Upper lobe of left lung (tissue), 6 donors: ENCODE data around the gene LIMK2. TPM values are rescaled to one million over a fixed set of nuclear protein-coding genes. Genes with fewer than 3 reads are reported as not detected.
"Not testable (repeated sequence)": the region's sequence is repeated elsewhere in the genome, so short reads cannot be mapped to it uniquely, and the experiment has no call there.

Source experiments
- ATAC-seq, 2 donors: fragments of 200-7000 bp; cut with Tn5 transposase; one replicate each; pipeline ENCODE4 v1.9.1; 2022; ENCODE audit warnings: mild to moderate bottlenecking in 2 of 2, moderate library complexity in 2 of 2; ENCODE audit not compliant: low FRiP score in 2 of 2
- DNase-seq, 2 donors: peaks; one replicate each; pipeline ENCODE4 v3.0.0-alpha.2; 2019 to 2020
- H3K27ac ChIP-seq, 4 donors: fragments of 200-600 bp; sonication (generic); one replicate each; pipeline ENCODE4 v1.5.1; 2016 to 2019
- H3K27me3 ChIP-seq, 4 donors: fragments of 200-600 bp; sonication (generic); one replicate each; pipeline ENCODE4 v1.5.1; 2017 to 2019
- H3K36me3 ChIP-seq, 4 donors: fragments of 200-600 bp; sonication (generic); one replicate each; pipeline ENCODE4 v1.5.1; 2016 to 2019
- H3K4me1 ChIP-seq, 4 donors: fragments of 200-600 bp; sonication (generic); one replicate each; pipeline ENCODE4 v1.5.1; 2018 to 2019
- H3K4me3 ChIP-seq, 4 donors: fragments of 200-600 bp; sonication (generic); one replicate each; pipeline ENCODE4 v1.5.1; 2017 to 2019; ENCODE audit warnings: mild to moderate bottlenecking in 2 of 4, moderate library complexity in 1 of 4
- H3K9me3 ChIP-seq, 4 donors: fragments of 200-600 bp; sonication (generic); one replicate each; pipeline ENCODE4 v1.5.1; 2018 to 2019
- EP300 ChIP-seq, 4 donors: sonication (generic); formaldehyde crosslinking; IDR thresholded peaks; one replicate each; pipeline ENCODE4 v1.5.1; 2017; ENCODE audit warnings: antibody characterized with exemption in 4 of 4, control low read depth in 2 of 4
- POLR2A ChIP-seq, 4 donors: fragments of 450-650 bp; IDR thresholded peaks; one replicate each; pipeline ENCODE4 v1.5.1; 2016 to 2017; ENCODE audit warnings: antibody characterized with exemption in 4 of 4, mild to moderate bottlenecking in 2 of 4
- POLR2AphosphoS5 ChIP-seq, 2 donors: sonication (generic); formaldehyde crosslinking; IDR thresholded peaks; one replicate each; pipeline ENCODE4 v1.5.1; 2017; ENCODE audit warnings: antibody characterized with exemption in 2 of 2
- WGBS, 2 donors: methylation state at CpG; one replicate each; pipeline ENCODE4 v1.1.5; 2017 to 2018; 5-methylcytosine and 5-hydroxymethylcytosine counted together
- total RNA-seq, 6 donors: library from RNA; depleted of rRNA in 4 of 6; stranded (reverse); fragments of >200 nt in 4 of 6; gene quantifications; one replicate each; pipeline versions ENCODE4 v1.1.0 to v1.2.1, GENCODE V29; 2016 to 2021
- TF ChIP-seq, protein P1 (sequence below), 6 experiments: fragments of 450-650 bp in 4 of 6; fragments of 200-600 bp in 2 of 6; sonication (generic) in 2 of 6; IDR thresholded peaks; one replicate each; pipeline ENCODE4 v1.5.1; 2016 to 2019; ENCODE audit warnings: antibody characterized with exemption in 6 of 6
- donor health status: DM: no; HTN: no; CAD: no; lungs with moderate emphysema.
- donor health status: DM: no; HTN: yes; CAD: no; lungs with severe emphysema.

LIMK2 gene
- total RNA-seq, 6 donors from 2014 or later: 44.5 to 141 (median 75.8) TPM

GRCh38 chr22:31313366-31314147 lies 101.5 kb downstream of the LIMK2 start:
- Histone ChIP-seq H3K36me3 (no peaks in the 10 kb centered on the region), H3K27me3 (no peaks in the 10 kb centered on the region), H3K4me3 (no peak overlapping the region), H3K27ac (peak overlapping the region; percentile 55 to 77 (median 66)), H3K4me1 (peaks cover 0 to 14% (median 10%) of the 10 kb centered on the region in 4 donors), H3K9me3 (peaks cover 0 to 2% (median 0%) of the 10 kb centered on the region in 4 donors)
- WGBS, 2 donors: 24 to 30% methylated on average over 4 to 6 of the region's 6 CpGs
- DNase-seq: peak in 1 of 2 donors; percentile 87
- ATAC-seq: peak; percentile 87 to 94
- TF ChIP-seq POLR2AphosphoS5 (IDR thresholded peaks at IDR 0.05) (peak; percentile 65 to 71), EP300 (IDR thresholded peaks at IDR 0.05) (peak in 3 of 4 donors; percentile 1 to 91 (median 28)), POLR2A (IDR thresholded peaks at IDR 0.05) (no peak)
- TF ChIP-seq, protein P1, sequence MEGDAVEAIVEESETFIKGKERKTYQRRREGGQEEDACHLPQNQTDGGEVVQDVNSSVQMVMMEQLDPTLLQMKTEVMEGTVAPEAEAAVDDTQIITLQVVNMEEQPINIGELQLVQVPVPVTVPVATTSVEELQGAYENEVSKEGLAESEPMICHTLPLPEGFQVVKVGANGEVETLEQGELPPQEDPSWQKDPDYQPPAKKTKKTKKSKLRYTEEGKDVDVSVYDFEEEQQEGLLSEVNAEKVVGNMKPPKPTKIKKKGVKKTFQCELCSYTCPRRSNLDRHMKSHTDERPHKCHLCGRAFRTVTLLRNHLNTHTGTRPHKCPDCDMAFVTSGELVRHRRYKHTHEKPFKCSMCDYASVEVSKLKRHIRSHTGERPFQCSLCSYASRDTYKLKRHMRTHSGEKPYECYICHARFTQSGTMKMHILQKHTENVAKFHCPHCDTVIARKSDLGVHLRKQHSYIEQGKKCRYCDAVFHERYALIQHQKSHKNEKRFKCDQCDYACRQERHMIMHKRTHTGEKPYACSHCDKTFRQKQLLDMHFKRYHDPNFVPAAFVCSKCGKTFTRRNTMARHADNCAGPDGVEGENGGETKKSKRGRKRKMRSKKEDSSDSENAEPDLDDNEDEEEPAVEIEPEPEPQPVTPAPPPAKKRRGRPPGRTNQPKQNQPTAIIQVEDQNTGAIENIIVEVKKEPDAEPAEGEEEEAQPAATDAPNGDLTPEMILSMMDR (IDR thresholded peaks at IDR 0.05): peak; percentile 69 to 89 (median 84)

DNA sequence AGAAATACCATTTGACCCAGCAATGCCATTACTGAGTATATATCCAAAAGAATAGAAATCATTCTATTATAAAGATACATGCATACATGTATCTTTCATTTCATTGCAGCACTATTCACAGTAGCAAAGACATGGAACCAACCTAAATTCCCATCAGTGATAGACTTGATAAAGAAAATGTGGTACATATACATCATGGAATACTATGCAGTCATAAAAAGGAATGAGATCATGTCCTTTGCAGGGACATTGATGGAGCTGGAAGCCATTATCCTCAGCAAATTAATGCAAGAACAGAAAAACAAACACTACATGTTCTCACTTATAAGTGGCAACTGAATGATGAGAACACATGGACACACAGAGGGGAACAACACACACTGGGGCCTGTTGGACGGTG lies 102.1 kb downstream of the LIMK2 start:
- 55 to 86% methylated on average over 1 of the region's 1 CpG for WGBS, 2 donors
- not testable (repeated sequence) for H3K27me3 ChIP-seq, DNase-seq, H3K4me3 ChIP-seq, H3K9me3 ChIP-seq, H3K36me3 ChIP-seq, ATAC-seq
- peaks cover 0 to 14% (median 10%) of the 10 kb centered on the region in 4 donors for H3K4me1 ChIP-seq
- peak overlapping the region; percentile 55 to 77 (median 66) for H3K27ac ChIP-seq

- no peaks in the 10 kb centered on the region for H3K27me3 ChIP-seq
- ATAC-seq (peak in 1 of 2 donors; percentile 47), DNase-seq (peak in 1 of 2 donors; percentile 73)
- no peaks in the 10 kb centered on the region for H3K9me3 ChIP-seq
- WGBS, 2 donors: 70 to 73% methylated on average over 4 of the region's 4 CpGs
- peaks cover 3 to 20% (median 8%) of the 10 kb centered on the region in 4 donors for H3K36me3 ChIP-seq
- H3K27ac ChIP-seq: no peak overlapping the region
- no peak overlapping the region for H3K4me3 ChIP-seq
- H3K4me1 ChIP-seq: peaks cover 10 to 19% (median 14%) of the 10 kb centered on the region in 4 donors
- TF ChIP-seq POLR2AphosphoS5 (IDR thresholded peaks at IDR 0.05) (no peak), EP300 (IDR thresholded peaks at IDR 0.05) (no peak), POLR2A (IDR thresholded peaks at IDR 0.05) (no peak)
- TF ChIP-seq, protein P1 (IDR thresholded peaks at IDR 0.05): no peak
Measured at GRCh38 chr22:31321421-31321820, 109.3 kb downstream of the LIMK2 start.

GRCh38 chr22:31323578-31324550 lies 111.8 kb downstream of the LIMK2 start:
- Histone ChIP-seq H3K9me3 (no peaks in the 10 kb centered on the region), H3K4me1 (peaks cover 10 to 19% (median 14%) of the 10 kb centered on the region in 4 donors), H3K4me3 (no peak overlapping the region), H3K36me3 (peaks cover 11 to 45% (median 31%) of the 10 kb centered on the region in 4 donors), H3K27me3 (no peaks in the 10 kb centered on the region), H3K27ac (peak overlapping the region in 1 of 4 donors; percentile 50)
- no peak for TF ChIP-seq EP300 (IDR thresholded peaks at IDR 0.05)
- ATAC-seq: no peak
- 90% methylated on average over 8 of the region's 8 CpGs for WGBS, 2 donors
- no peak for DNase-seq

DNA sequence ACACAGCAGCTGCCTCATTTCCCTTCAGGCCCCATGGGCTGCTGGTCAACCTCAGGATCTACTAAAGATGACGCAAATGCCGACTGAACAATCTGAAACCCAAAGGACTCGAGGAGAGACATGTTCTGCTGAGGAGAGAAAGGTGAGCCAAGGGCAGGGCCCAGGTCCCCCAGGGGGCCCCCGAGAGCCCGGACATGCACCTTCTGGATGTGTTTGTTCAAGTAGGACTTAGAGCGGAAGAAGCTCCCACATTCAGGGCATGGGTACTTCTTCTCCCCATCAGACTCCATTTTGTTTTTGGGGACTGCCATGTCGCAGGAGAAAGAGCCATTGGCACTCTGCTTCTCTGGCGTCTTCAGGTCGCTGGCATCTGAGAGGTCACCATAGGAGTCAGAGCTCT lies 114.8 kb downstream of the LIMK2 start:
- ATAC-seq: no peak
- no peak overlapping the region for H3K4me3 ChIP-seq
- WGBS, 2 donors: 92% methylated on average over 9 of the region's 9 CpGs

More for the DNA sequence above, 114.8 kb downstream of the LIMK2 start:
- TF ChIP-seq, protein P1 (IDR thresholded peaks at IDR 0.05): no peak
- TF ChIP-seq POLR2A (IDR thresholded peaks at IDR 0.05) (no peak), POLR2AphosphoS5 (IDR thresholded peaks at IDR 0.05) (no peak), EP300 (IDR thresholded peaks at IDR 0.05) (no peak)
- Histone ChIP-seq H3K27ac (no peak overlapping the region), H3K36me3 (peaks cover 18 to 75% (median 54%) of the 10 kb centered on the region in 4 donors), H3K4me1 (peaks cover 6 to 16% (median 9%) of the 10 kb centered on the region in 4 donors), H3K27me3 (no peaks in the 10 kb centered on the region), H3K9me3 (no peaks in the 10 kb centered on the region)
- DNase-seq: no peak
